Fibroblast of lung (primary cell): ENCODE measurements around the gene TRPM3. TPM values are rescaled to one million over a fixed set of nuclear protein-coding genes. Genes with fewer than 3 reads are reported as not detected.

Experiments used
- DNase-seq, 2 donors: peaks; one replicate each; pipeline versions ENCODE4 v3.0.0 to v3.0.0-alpha.2; 2010; ENCODE audit warnings: low read depth in 2 of 2
- H2AFZ ChIP-seq: 2 replicates; pipeline ENCODE4 v1.5.1; 2012; ENCODE audit warnings: low read length, control low read depth, inconsistent platforms
- H3K27ac ChIP-seq: 2 replicates; pipeline ENCODE4 v1.5.1; 2011; ENCODE audit warnings: low read length, control low read depth; ENCODE audit not compliant: insufficient read depth
- H3K27me3 ChIP-seq: 2 replicates; pipeline ENCODE4 v1.5.1; 2011; ENCODE audit warnings: mild to moderate bottlenecking, low read length; ENCODE audit not compliant: control insufficient read depth, insufficient read depth
- H3K36me3 ChIP-seq: 2 replicates; pipeline ENCODE4 v1.5.1; 2011; ENCODE audit warnings: low read length; ENCODE audit not compliant: control insufficient read depth, insufficient read depth
- H3K4me1 ChIP-seq: 2 replicates; pipeline ENCODE4 v1.5.1; 2011; ENCODE audit warnings: low read length; ENCODE audit not compliant: control insufficient read depth, insufficient read depth; ENCODE audit errors: extremely low read depth
- H3K4me2 ChIP-seq: 2 replicates; pipeline ENCODE4 v1.5.1; 2011; ENCODE audit warnings: low read length, control low read depth; ENCODE audit not compliant: insufficient read depth; ENCODE audit errors: extremely low read depth
- H3K4me3 ChIP-seq, 4 experiments: fragments of 200-600 bp in 1 of 4; sonication (generic) in 1 of 4; replicated peaks in 1 of 4; 2 replicates each; pipeline ENCODE4 v1.5.1; 2011 to 2016; ENCODE audit warnings: low read length in 4 of 4, low read depth in 3 of 4, mild to moderate bottlenecking in 3 of 4, control low read depth in 2 of 4, inconsistent platforms in 1 of 4, mixed read lengths in 1 of 4; ENCODE audit not compliant: insufficient read depth in 1 of 4; ENCODE audit errors: control extremely low read depth in 1 of 4
- H3K79me2 ChIP-seq: 2 replicates; pipeline ENCODE4 v1.5.1; 2012; ENCODE audit warnings: mild to moderate bottlenecking, low read length, inconsistent platforms; ENCODE audit not compliant: control insufficient read depth, insufficient read depth
- H3K9ac ChIP-seq: 2 replicates; pipeline ENCODE4 v1.5.1; 2011; ENCODE audit warnings: mild to moderate bottlenecking, low read length, control low read depth; ENCODE audit not compliant: insufficient read depth
- H3K9me3 ChIP-seq: 2 replicates; pipeline ENCODE4 v1.5.1; 2012; ENCODE audit warnings: low read depth, low read length; ENCODE audit not compliant: control insufficient read depth, insufficient read depth
- H4K20me1 ChIP-seq: 2 replicates; pipeline ENCODE4 v1.5.1; 2011; ENCODE audit warnings: low read length; ENCODE audit not compliant: control insufficient read depth, insufficient read depth; ENCODE audit errors: extremely low read depth
- CTCF ChIP-seq, 2 donors: IDR thresholded peaks in 1 of 2; conservative IDR thresholded peaks in 1 of 2; 1 replicate in 1 of 2; 2 replicates in 1 of 2; pipeline ENCODE4 v1.5.1; 2011 to 2012; ENCODE audit warnings: low read length in 2 of 2, control low read depth in 1 of 2, inconsistent platforms in 1 of 2, low read depth in 1 of 2, mild to moderate bottlenecking in 1 of 2
- EZH2 ChIP-seq: IDR thresholded peaks from 2 replicates; pipeline ENCODE4 v1.5.1; 2012; ENCODE audit warnings: low read length, control low read depth, mild to moderate bottlenecking; ENCODE audit errors: missing control alignments
- polyA plus RNA-seq, 2 donors: library from polyadenylated mRNA; depleted of rRNA in 1 of 2; stranded (reverse) in 1 of 2; unstranded in 1 of 2; fragments of >200 nt; gene quantifications; 2 replicates each; pipeline ENCODE4 v1.2.1, GENCODE V29; 2011 to 2012; ENCODE audit warnings: missing spikeins in 1 of 2
- total RNA-seq: library from RNA; depleted of rRNA; stranded (reverse); fragments of >200 nt; gene quantifications from 2 replicates; pipeline ENCODE4 v1.2.1, GENCODE V29; 2014

The TRPM3 gene
- total and polyA plus RNA-seq, 2 donors (not counting 1 experiment from before 2014, with no cell fraction given): 0.05 to 0.50 TPM

GRCh38 chr9:70580606-70581195 is 540.7 kb downstream of the TRPM3 start:
- no peak overlapping the region for H3K9ac ChIP-seq
- H3K27me3 ChIP-seq: no peaks in the 10 kb centered on the region
- no peaks in the 10 kb centered on the region for H3K9me3 ChIP-seq
- no peaks in the 10 kb centered on the region for H4K20me1 ChIP-seq
- no peaks in the 10 kb centered on the region for H3K79me2 ChIP-seq
- no peak overlapping the region for H2AFZ ChIP-seq
- no peak for DNase-seq
- TF ChIP-seq EZH2 (no peak), CTCF (conservative IDR thresholded peaks at IDR 0.05 in 1 of 2, IDR thresholded peaks at IDR 0.05 in 1 of 2; ENCODE audit: low read depth in 1 of 2, low read length in 2 of 2) (no peak)
- no peak overlapping the region for H3K4me3 ChIP-seq
- H3K4me2 ChIP-seq: no peak overlapping the region
- H3K36me3 ChIP-seq: no peaks in the 10 kb centered on the region
- no peak overlapping the region for H3K27ac ChIP-seq
- peaks cover 6% of the 10 kb centered on the region for H3K4me1 ChIP-seq

DNA sequence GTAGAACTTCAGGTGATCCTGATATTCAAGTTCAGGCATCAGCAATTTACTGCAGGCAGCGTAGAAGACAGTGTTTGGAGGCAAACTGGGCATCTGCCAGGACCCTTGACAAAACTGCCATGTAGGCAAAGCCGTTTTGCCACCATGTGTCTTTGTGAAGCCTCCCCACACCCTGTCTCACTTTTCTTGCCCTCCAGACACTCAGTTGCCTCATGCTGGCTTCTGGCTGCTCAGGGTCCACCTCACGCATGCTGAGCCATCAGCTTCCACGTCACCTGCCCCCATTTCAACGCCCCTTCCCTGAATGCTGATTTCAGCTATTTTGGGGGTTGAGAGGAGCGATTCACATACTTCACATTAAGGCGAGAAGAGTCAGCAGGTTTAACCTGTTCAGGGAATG is 541.7 kb downstream of the TRPM3 start:
- no peaks in the 10 kb centered on the region for H3K36me3 ChIP-seq
- H2AFZ ChIP-seq: no peak overlapping the region
- H3K27ac ChIP-seq: no peak overlapping the region
- H3K4me1 ChIP-seq: peaks cover 6% of the 10 kb centered on the region
- no peak for DNase-seq
- H3K9me3 ChIP-seq: no peaks in the 10 kb centered on the region
- TF ChIP-seq EZH2 (no peak), CTCF (conservative IDR thresholded peaks at IDR 0.05 in 1 of 2, IDR thresholded peaks at IDR 0.05 in 1 of 2; ENCODE audit: low read depth in 1 of 2, low read length in 2 of 2) (no peak)
- H3K4me2 ChIP-seq: no peak overlapping the region
- H3K9ac ChIP-seq: no peak overlapping the region
- H3K4me3 ChIP-seq: no peak overlapping the region
- H4K20me1 ChIP-seq: no peaks in the 10 kb centered on the region
- no peaks in the 10 kb centered on the region for H3K79me2 ChIP-seq
- no peaks in the 10 kb centered on the region for H3K27me3 ChIP-seq

GRCh38 chr9:70578720-70579119 is 542.7 kb downstream of the TRPM3 start:
- Histone ChIP-seq H3K9ac (no peak overlapping the region), H3K27me3 (no peaks in the 10 kb centered on the region), H3K9me3 (no peaks in the 10 kb centered on the region), H3K36me3 (no peaks in the 10 kb centered on the region), H3K27ac (no peak overlapping the region), H3K4me3 (no peak overlapping the region), H3K4me2 (no peak overlapping the region), H3K79me2 (no peaks in the 10 kb centered on the region), H4K20me1 (no peaks in the 10 kb centered on the region), H3K4me1 (peaks cover 6% of the 10 kb centered on the region), H2AFZ (no peak overlapping the region)
- no peak for DNase-seq
- TF ChIP-seq EZH2 (no peak), CTCF (conservative IDR thresholded peaks at IDR 0.05 in 1 of 2, IDR thresholded peaks at IDR 0.05 in 1 of 2; ENCODE audit: low read depth in 1 of 2, low read length in 2 of 2) (no peak)
